ENCODE results near the gene RASGRF2. TPM values are rescaled to one million over a fixed set of nuclear protein-coding genes. Genes with fewer than 3 reads are reported as not detected.

RASGRF2 gene
- total RNA-seq, 4 donors from 2014 or later, result 19.5 to 45.3 (median 34.6) TPM

DNA sequence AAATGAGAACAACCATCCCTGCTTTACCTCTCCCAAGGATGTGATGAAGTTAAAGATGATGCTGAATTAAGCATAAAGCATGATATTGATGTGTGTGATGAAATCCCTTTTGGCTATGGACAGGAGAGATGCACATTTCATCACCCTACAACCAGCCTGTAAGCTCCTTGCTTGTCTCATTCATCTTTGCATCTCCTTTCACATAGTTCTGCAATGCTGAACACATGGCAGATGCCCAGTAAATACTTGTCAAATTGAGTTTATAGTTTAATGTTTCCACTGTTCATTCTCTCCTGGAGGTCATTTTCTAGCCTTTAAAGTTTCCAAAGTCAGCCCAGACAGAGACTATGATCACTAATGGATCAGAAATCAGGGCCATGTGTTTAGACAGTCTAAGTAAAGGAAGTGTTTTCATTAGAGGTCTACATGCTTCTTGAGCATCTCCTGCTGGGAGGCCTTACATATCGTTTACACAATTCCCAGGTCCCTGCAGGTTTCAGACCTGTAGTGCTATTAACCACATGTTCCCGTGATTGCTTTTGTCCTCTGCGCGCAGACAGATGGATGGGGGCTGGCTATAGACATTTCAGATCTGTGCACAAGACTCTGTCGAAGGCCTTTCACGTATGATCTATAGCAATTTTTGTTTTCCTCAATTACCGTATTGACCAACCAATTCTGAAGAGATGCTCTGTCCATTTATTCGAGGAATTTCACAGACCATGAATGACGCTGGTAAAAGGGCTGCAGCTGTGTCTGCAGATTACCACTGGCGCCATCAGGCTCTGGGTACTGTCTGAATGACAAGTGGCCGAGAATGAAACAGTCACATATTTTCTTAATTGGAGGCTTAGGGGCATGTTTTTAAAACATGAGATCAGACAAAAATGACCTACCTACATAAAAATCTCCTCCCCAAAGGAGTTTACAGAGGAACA, 223.9 kb downstream of the RASGRF2 start:
- Histone ChIP-seq H3K36me3 (no peaks in the 10 kb centered on the region), H3K27me3 (no peaks in the 10 kb centered on the region), H3K4me1 (no peaks in the 10 kb centered on the region), H3K27ac (no peak overlapping the region), H3K9me3 (no peaks in the 10 kb centered on the region), H3K4me3 (no peak overlapping the region)
- WGBS, 2 donors, result 52 to 54% methylated on average over 11 of the region's 11 CpGs
- no peak for DNase-seq (ENCODE audit: low spot score in 2 of 2)
- TF ChIP-seq POLR2A (IDR thresholded peaks at IDR 0.05), result no peak

DNA sequence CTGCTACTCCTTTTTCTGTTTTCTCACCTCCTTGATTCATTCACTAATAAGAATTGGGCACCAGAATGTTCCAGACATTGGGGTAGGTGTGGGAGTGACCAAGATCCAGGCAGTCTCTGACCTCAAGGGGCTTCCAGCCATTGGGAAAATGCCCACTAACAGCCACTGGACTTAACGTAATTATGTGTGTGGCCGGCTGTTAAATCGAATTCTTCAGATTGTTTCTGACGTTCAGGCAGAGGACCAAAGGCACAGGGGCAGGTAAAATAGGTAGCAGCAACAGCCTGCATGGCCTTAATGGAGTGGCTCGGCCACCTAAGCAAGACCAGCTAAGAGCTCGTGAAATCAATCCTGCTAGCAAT, 224.6 kb downstream of the RASGRF2 start:
- DNase-seq (ENCODE audit: low spot score in 2 of 2), result no peak
- Histone ChIP-seq H3K4me3 (no peak overlapping the region), H3K27ac (no peak overlapping the region), H3K27me3 (no peaks in the 10 kb centered on the region), H3K4me1 (no peaks in the 10 kb centered on the region), H3K9me3 (no peaks in the 10 kb centered on the region), H3K36me3 (no peaks in the 10 kb centered on the region)
- 73 to 74% methylated on average over 6 of the region's 6 CpGs for WGBS, 2 donors
- TF ChIP-seq EP300 (IDR thresholded peaks at IDR 0.05) (no peak), POLR2A (IDR thresholded peaks at IDR 0.05) (no peak)
- TF ChIP-seq, protein P1, sequence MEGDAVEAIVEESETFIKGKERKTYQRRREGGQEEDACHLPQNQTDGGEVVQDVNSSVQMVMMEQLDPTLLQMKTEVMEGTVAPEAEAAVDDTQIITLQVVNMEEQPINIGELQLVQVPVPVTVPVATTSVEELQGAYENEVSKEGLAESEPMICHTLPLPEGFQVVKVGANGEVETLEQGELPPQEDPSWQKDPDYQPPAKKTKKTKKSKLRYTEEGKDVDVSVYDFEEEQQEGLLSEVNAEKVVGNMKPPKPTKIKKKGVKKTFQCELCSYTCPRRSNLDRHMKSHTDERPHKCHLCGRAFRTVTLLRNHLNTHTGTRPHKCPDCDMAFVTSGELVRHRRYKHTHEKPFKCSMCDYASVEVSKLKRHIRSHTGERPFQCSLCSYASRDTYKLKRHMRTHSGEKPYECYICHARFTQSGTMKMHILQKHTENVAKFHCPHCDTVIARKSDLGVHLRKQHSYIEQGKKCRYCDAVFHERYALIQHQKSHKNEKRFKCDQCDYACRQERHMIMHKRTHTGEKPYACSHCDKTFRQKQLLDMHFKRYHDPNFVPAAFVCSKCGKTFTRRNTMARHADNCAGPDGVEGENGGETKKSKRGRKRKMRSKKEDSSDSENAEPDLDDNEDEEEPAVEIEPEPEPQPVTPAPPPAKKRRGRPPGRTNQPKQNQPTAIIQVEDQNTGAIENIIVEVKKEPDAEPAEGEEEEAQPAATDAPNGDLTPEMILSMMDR (IDR thresholded peaks at IDR 0.05), result no peak

DNA sequence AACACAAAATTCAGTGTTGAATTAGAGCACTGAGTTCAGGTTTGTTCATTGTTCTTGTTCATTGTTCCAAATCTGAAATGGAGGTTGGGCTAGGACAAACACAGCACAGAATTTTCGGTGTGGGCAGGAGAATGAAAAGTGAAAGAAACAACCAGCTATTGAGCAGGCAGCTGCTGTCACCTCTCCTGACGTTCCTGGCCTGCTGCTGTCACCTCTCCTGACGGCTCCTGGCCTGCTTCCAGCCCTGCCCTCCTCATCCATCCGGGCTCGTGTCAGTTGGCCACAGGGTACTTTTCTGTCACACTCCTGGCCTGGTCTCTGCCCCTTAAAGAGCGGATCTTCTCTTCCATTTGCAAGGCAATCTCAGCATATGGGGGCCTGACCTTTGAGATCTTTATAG, 227.7 kb downstream of the RASGRF2 start:
- Histone ChIP-seq H3K4me1 (peaks cover 0 to 12% (median 0%) of the 10 kb centered on the region in 4 donors), H3K27ac (no peak overlapping the region), H3K9me3 (no peaks in the 10 kb centered on the region), H3K27me3 (no peaks in the 10 kb centered on the region), H3K4me3 (no peak overlapping the region), H3K36me3 (no peaks in the 10 kb centered on the region)
- no peak for DNase-seq (ENCODE audit: low spot score in 2 of 2)
- WGBS, 2 donors, result 28 to 30% methylated on average over 6 of the region's 6 CpGs
- TF ChIP-seq POLR2A (IDR thresholded peaks at IDR 0.05), result no peak
- TF ChIP-seq, protein P1 (IDR thresholded peaks at IDR 0.05), result no peak
- TF ChIP-seq EP300 (IDR thresholded peaks at IDR 0.05), result no peak

DNA sequence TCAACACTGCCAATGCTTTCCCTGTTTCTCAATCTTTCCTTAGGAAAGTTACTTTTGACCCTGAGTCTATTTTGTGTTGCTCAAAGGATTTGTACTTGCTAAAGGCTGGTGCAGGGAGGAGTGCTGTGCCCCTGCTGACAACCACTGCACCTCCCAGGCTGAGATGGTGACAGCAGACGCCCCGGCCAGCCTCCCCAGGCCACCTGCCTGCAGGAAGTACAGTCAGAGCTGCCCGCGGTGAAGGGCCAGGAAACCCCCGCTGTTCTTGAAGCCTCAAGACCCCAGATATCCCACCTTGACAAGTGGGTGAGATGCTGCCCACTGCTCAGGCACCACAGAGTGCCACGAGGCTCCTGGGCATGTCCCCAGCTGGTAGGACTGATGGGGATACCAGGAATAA, 228.8 kb downstream of the RASGRF2 start:
- no peaks in the 10 kb centered on the region for H3K9me3 ChIP-seq
- 82 to 90% methylated on average over 6 of the region's 6 CpGs for WGBS, 2 donors
- no peak for DNase-seq (ENCODE audit: low spot score in 2 of 2)

DNA sequence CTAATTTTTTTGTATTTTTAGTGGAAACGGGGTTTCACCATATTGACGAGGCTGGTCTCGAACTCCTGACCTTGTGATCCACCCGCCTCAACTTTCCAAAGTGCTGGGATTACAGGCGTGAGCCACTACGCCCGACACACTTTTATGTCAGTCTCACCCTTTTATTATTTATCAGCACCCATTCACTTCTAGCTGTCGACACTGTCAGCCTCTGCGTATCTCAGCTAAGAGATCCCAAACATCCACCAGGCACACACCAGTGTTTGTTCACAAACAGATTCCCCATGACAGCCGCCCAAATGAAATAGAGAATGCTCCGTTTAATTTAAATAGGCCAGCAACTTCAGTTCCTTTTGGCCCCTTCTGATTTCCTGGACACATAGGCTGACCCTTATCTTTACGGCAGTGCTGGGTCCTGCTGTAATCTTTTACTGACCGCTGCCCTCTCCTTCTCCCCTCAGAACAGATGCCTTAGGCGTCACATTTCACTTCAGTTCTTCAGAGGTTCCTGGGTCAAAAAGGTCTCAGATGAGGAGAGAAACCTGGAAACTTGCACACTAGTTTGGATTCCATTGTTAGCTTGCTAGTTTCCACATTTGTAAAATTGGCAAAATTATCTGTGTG, 229.8 kb downstream of the RASGRF2 start:
- Histone ChIP-seq H3K9me3 (no peaks in the 10 kb centered on the region), H3K27ac (peak overlapping the region in 1 of 4 donors; percentile 39), H3K4me3 (no peak overlapping the region), H3K36me3 (no peaks in the 10 kb centered on the region), H3K4me1 (peaks cover 0 to 22% (median 0%) of the 10 kb centered on the region in 4 donors), H3K27me3 (no peaks in the 10 kb centered on the region)
- TF ChIP-seq, protein P1 (IDR thresholded peaks at IDR 0.05), result no peak
- TF ChIP-seq EP300 (IDR thresholded peaks at IDR 0.05) (no peak), POLR2A (IDR thresholded peaks at IDR 0.05) (no peak)
- WGBS, 2 donors, result 76 to 79% methylated on average over 14 of the region's 14 CpGs
- DNase-seq (ENCODE audit: low spot score in 2 of 2), result no peak

More for the DNA sequence above, 228.8 kb downstream of the RASGRF2 start:
- Histone ChIP-seq H3K27me3 (no peaks in the 10 kb centered on the region), H3K4me1 (peaks cover 0 to 19% (median 0%) of the 10 kb centered on the region in 4 donors), H3K4me3 (no peak overlapping the region), H3K27ac (no peak overlapping the region), H3K36me3 (no peaks in the 10 kb centered on the region)
- TF ChIP-seq, protein P1 (IDR thresholded peaks at IDR 0.05), result no peak
- no peak for TF ChIP-seq POLR2A (IDR thresholded peaks at IDR 0.05)
- TF ChIP-seq EP300 (IDR thresholded peaks at IDR 0.05), result no peak
